A549 treated with dexamethasone at 1 μM for 4 hours (cell line): Measurements from ENCODE around the gene FAM169A. TPM values are rescaled to one million over a fixed set of nuclear protein-coding genes. Genes with fewer than 3 reads are reported as not detected.

Source experiments
- total RNA-seq: library from RNA; stranded (reverse); fragments of 200-300 nt; extraction: Qiagen RNA extraction; gene quantifications from 5 replicates; pipeline ENCODE4 v1.2.3, GENCODE V29; 2022

The FAM169A gene, protein sequence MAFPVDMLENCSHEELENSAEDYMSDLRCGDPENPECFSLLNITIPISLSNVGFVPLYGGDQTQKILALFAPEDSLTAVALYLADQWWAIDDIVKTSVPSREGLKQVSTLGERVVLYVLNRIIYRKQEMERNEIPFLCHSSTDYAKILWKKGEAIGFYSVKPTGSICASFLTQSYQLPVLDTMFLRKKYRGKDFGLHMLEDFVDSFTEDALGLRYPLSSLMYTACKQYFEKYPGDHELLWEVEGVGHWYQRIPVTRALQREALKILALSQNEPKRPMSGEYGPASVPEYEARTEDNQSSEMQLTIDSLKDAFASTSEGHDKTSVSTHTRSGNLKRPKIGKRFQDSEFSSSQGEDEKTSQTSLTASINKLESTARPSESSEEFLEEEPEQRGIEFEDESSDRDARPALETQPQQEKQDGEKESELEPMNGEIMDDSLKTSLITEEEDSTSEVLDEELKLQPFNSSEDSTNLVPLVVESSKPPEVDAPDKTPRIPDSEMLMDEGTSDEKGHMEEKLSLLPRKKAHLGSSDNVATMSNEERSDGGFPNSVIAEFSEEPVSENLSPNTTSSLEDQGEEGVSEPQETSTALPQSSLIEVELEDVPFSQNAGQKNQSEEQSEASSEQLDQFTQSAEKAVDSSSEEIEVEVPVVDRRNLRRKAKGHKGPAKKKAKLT
- 4.2 to 8.3 TPM (median 7.1 TPM) in 5 replicates for total RNA-seq

DNA sequence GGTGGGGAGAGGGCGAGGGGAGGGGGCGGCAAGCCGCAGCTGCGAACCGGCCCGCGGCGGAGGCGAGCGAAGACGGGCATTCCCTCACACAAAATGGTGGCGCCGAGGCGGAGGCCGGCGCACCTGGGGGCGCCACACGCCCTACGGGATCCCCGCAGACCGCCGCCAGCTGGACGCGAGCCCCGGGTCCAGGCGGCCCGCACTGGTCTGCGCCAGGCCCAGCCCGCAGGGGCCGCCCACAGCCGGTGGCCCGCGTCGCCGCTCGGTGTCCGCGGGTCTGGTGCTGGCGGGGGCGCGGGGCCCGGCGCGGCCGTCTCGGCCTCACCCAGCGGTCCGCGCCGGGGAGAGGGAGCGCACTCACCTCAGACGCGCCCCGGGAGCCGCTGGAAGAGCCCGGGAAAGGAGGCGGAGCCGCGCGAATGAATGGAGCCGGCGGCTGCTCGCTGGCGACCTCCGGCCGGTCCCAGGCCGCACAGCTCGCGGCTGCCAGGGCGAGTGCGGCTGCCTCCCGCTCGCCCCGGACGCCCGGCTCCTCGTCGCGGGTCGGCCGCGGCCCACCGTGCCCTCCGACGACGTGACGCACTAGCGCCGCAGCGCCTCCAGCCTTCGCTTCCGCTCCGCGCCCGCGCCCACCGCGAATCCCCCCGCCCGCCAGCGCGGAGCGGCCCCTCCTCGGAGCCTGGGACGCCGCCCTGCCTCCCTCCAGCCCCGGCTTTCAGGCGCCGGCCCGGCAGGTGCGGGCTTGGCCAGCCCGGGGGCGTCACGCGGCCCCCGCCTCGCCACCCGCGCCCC lies at the start of gene FAM169A:
FAM169A (minus strand) TSS at position 584 of the 792 bp plus-strand sequence. CDS start 24,711 bp downstream, outside the sequence.

DNA sequence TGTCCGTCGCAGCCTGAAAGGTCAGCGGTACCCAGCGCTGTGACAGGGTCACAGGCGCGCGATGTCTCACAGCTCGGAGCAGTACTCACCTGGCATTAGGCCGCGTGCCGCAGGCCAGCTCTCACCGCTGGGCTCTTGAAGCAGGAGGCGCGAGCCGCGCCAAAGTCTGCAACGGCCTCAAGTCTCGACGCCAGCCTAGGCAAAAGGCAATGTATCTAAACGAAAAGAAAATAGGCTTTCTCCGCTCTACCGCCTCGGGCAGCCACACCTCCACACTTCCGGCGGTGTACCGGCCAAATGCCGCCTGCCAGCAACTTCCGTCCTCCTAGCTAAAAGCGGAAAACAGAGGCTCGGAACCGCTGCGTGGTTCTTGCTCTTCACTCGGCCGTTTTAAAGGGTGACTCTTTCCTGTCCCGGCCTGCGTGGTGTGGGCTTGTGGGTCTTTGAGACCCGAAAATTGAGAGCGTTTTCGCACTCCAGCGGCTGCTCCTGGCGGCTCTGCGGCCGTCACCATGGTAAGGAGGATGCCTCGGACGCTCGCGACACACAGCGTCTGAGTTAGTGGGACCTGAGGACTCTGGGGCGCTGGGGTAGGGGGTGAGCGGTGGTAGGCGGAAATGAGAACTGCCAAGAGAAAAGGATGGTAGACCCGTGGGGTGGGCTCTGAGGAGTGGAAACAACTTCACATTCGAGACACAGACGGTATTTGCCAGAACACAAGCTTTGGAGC lies 99.2 kb downstream of the FAM169A start, which contains the start of the genes GFM2 and NSA2:
GFM2 (minus strand) TSS at position 269 of the 730 bp plus-strand sequence. CDS start 3,375 bp downstream, outside the sequence.
NSA2 (plus strand) TSS at position 401 of the 730 bp plus-strand sequence; CDS start at position 513, 112 bp downstream.

Other genes with a start within 250 kb of the FAM169A start
- gene ENC1, start 225.7 kb downstream of the FAM169A start, total RNA-seq: 3.4 to 4.0 TPM (median 3.6 TPM) in 5 replicates
- gene HEXB, start 181.2 kb downstream of the FAM169A start, total RNA-seq: 102 to 119 TPM (median 114 TPM) in 5 replicates
- gene GFM2, start 99.3 kb downstream of the FAM169A start, total RNA-seq: 21.2 to 26.1 TPM (median 23.3 TPM) in 5 replicates
- 122 to 137 TPM (median 130 TPM) in 5 replicates for gene NSA2, start 99.1 kb downstream of the FAM169A start, total RNA-seq
- 0.26 to 0.33 TPM (median 0.31 TPM) in 5 replicates for gene GCNT4, start 186.2 kb upstream of the FAM169A start, total RNA-seq